Measurements from ENCODE around the gene GLRA2.

Gene GLRA2

GRCh38 chrX:14630733-14631132 lies 101.4 kb downstream of the GLRA2 start:
- no peaks in the 10 kb centered on the region for H4K20me1 ChIP-seq (ENCODE audit: insufficient read depth)
- H3K4me3 ChIP-seq (IDR thresholded peaks at IDR 0.05; ENCODE audit: insufficient read depth, low read depth, low read length) = no peak overlapping the region
- no peaks in the 10 kb centered on the region for H3K27me3 ChIP-seq (ENCODE audit: insufficient read depth, low read depth)
- TF ChIP-seq, protein P1, sequence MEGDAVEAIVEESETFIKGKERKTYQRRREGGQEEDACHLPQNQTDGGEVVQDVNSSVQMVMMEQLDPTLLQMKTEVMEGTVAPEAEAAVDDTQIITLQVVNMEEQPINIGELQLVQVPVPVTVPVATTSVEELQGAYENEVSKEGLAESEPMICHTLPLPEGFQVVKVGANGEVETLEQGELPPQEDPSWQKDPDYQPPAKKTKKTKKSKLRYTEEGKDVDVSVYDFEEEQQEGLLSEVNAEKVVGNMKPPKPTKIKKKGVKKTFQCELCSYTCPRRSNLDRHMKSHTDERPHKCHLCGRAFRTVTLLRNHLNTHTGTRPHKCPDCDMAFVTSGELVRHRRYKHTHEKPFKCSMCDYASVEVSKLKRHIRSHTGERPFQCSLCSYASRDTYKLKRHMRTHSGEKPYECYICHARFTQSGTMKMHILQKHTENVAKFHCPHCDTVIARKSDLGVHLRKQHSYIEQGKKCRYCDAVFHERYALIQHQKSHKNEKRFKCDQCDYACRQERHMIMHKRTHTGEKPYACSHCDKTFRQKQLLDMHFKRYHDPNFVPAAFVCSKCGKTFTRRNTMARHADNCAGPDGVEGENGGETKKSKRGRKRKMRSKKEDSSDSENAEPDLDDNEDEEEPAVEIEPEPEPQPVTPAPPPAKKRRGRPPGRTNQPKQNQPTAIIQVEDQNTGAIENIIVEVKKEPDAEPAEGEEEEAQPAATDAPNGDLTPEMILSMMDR (conservative IDR thresholded peaks at IDR 0.05; ENCODE audit: low read depth, low read length) = no peak
- no peak overlapping the region for H3K4me2 ChIP-seq
- no peak overlapping the region for H2AFZ ChIP-seq (ENCODE audit: low read depth)
- H3K79me2 ChIP-seq (ENCODE audit: insufficient read depth, low read depth) = no peaks in the 10 kb centered on the region
- no peaks in the 10 kb centered on the region for H3K4me1 ChIP-seq (ENCODE audit: low read depth, poor library complexity, severe bottlenecking)
- H3K27ac ChIP-seq = no peak overlapping the region
- H3K9ac ChIP-seq = no peak overlapping the region
- no peaks in the 10 kb centered on the region for H3K36me3 ChIP-seq (ENCODE audit: insufficient read depth)

DNA sequence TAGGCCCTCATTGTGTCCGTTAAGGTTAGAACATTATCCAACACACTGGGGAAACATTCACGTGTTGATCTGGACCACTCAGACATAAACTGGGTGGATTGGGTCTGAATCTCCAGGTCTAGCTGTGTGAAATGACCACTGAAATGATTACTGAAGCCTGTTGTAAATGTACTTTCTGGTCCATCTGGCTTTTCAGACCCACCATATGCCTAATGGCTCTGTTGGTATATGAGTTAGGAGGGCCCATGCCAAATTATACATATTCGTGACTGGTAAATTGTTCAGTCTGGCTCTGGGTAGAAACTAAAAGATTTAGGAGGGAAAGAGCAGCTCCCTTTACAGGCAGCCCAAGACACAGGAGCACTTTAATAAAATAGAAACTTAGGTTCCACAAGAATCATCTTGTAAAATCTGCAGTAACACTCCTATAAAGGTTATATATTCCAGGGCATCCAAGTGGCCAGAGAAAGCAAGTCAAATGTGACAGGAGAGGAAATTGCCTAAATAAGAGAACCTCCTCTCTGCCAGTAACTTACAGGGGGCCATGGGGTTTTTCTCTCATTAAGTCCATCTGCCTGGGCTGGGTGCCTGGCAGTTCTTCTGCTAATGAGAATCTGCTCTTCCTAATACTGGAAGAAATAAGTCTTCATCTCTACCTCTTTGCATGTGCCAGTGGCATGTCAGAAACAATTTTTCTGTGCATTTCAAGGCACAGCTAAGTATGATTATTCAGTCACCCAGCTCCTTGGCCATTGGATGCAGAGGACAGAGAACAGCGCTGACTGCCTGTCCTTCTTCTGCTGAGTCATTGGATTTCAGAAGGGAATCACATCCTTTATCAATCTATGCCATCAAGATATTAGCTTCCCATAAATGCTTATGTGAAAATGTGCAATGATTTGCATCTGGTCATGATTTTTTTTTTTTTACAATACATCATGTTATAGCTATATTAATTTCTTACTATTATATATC lies 112.6 kb downstream of the GLRA2 start:
- H4K20me1 ChIP-seq (ENCODE audit: insufficient read depth) = no peaks in the 10 kb centered on the region
- H3K27me3 ChIP-seq (ENCODE audit: insufficient read depth, low read depth) = no peaks in the 10 kb centered on the region
- TF ChIP-seq, protein P1 (conservative IDR thresholded peaks at IDR 0.05; ENCODE audit: low read depth, low read length) = no peak
- no peak overlapping the region for H3K4me2 ChIP-seq
- H3K4me1 ChIP-seq (ENCODE audit: low read depth, poor library complexity, severe bottlenecking) = no peaks in the 10 kb centered on the region
- H2AFZ ChIP-seq (ENCODE audit: low read depth) = no peak overlapping the region
- no peak overlapping the region for H3K9ac ChIP-seq
- no peaks in the 10 kb centered on the region for H3K79me2 ChIP-seq (ENCODE audit: insufficient read depth, low read depth)
- no peak overlapping the region for H3K27ac ChIP-seq
- no peak overlapping the region for H3K4me3 ChIP-seq (IDR thresholded peaks at IDR 0.05; ENCODE audit: insufficient read depth, low read depth, low read length)
- no peaks in the 10 kb centered on the region for H3K36me3 ChIP-seq (ENCODE audit: insufficient read depth)

- Histone ChIP-seq H3K79me2 (ENCODE audit: insufficient read depth, low read depth) (no peaks in the 10 kb centered on the region), H3K4me2 (no peak overlapping the region)
Measured at GRCh38 chrX:14660970-14661369, 131.6 kb downstream of the GLRA2 start.

DNA sequence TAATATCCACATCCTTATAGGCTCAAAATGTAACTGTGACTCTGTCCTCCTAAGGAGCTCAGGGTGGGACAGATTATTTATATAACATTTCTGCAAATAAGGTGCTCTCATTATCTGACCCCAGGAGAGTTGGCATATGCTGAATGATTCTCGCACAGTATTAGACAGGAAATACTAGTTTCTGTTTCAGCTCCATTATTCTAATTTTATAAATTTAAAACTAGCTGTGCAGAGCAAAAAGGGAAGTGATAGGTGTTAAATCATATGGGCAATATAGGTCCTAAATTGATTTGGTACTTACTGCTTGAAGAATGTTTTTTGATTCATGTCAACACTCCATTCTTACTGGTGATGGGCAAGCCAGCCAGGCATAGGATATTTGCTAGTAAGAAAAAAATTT lies 141.5 kb downstream of the GLRA2 start:
- no peak overlapping the region for H3K4me3 ChIP-seq (IDR thresholded peaks at IDR 0.05; ENCODE audit: insufficient read depth, low read depth, low read length)
- H3K27me3 ChIP-seq (ENCODE audit: insufficient read depth, low read depth) = no peaks in the 10 kb centered on the region
- H3K9ac ChIP-seq = no peak overlapping the region
- TF ChIP-seq, protein P1 (conservative IDR thresholded peaks at IDR 0.05; ENCODE audit: low read depth, low read length) = no peak
- H4K20me1 ChIP-seq (ENCODE audit: insufficient read depth) = no peaks in the 10 kb centered on the region
- no peak overlapping the region for H3K27ac ChIP-seq
- H3K36me3 ChIP-seq (ENCODE audit: insufficient read depth) = no peaks in the 10 kb centered on the region
- no peak overlapping the region for H3K4me2 ChIP-seq
- H3K79me2 ChIP-seq (ENCODE audit: insufficient read depth, low read depth) = no peaks in the 10 kb centered on the region
- H2AFZ ChIP-seq (ENCODE audit: low read depth) = no peak overlapping the region
- H3K4me1 ChIP-seq (ENCODE audit: low read depth, poor library complexity, severe bottlenecking) = no peaks in the 10 kb centered on the region

More at GRCh38 chrX:14660970-14661369, 131.6 kb downstream of the GLRA2 start:
- no peak overlapping the region for H3K27ac ChIP-seq
- H3K4me1 ChIP-seq (ENCODE audit: low read depth, poor library complexity, severe bottlenecking) = no peaks in the 10 kb centered on the region
- no peaks in the 10 kb centered on the region for H3K36me3 ChIP-seq (ENCODE audit: insufficient read depth)
- TF ChIP-seq, protein P1 (conservative IDR thresholded peaks at IDR 0.05; ENCODE audit: low read depth, low read length) = no peak
- H3K4me3 ChIP-seq (IDR thresholded peaks at IDR 0.05; ENCODE audit: insufficient read depth, low read depth, low read length) = no peak overlapping the region
- no peaks in the 10 kb centered on the region for H4K20me1 ChIP-seq (ENCODE audit: insufficient read depth)
- H2AFZ ChIP-seq (ENCODE audit: low read depth) = no peak overlapping the region
- H3K27me3 ChIP-seq (ENCODE audit: insufficient read depth, low read depth) = no peaks in the 10 kb centered on the region
- no peak overlapping the region for H3K9ac ChIP-seq
